Transverse colon (tissue), 4 donors: ENCODE data around the gene RNF121.

Source experiments
- EP300 ChIP-seq: sonication (generic); formaldehyde crosslinking; IDR thresholded peaks from one replicate; pipeline ENCODE4 v1.6.1; 2017; ENCODE audit warnings: antibody characterized with exemption, low read depth
- POLR2A ChIP-seq: fragments of 450-650 bp; IDR thresholded peaks from one replicate; pipeline ENCODE4 v1.6.1; 2016; ENCODE audit warnings: antibody characterized with exemption, mild to moderate bottlenecking, moderate library complexity
- POLR2AphosphoS5 ChIP-seq, 3 donors: sonication (generic); formaldehyde crosslinking; IDR thresholded peaks; one replicate each; pipeline ENCODE4 v1.6.1; 2016; ENCODE audit warnings: antibody characterized with exemption in 3 of 3
- TF ChIP-seq, protein P1 (sequence below), 5 experiments: fragments of 200-600 bp in 3 of 5; fragments of 450-650 bp in 2 of 5; sonication (generic) in 3 of 5; IDR thresholded peaks; 1 replicate in 2 of 5; 2 replicates in 3 of 5; pipeline ENCODE4 v1.5.1; 2016 to 2017; ENCODE audit warnings: antibody characterized with exemption in 5 of 5, inconsistent platforms in 3 of 5, mild to moderate bottlenecking in 2 of 5, moderate library complexity in 1 of 5

- no peak for TF ChIP-seq POLR2A
- no peak for TF ChIP-seq POLR2AphosphoS5 (IDR thresholded peaks at IDR 0.05)
- TF ChIP-seq, protein P1, sequence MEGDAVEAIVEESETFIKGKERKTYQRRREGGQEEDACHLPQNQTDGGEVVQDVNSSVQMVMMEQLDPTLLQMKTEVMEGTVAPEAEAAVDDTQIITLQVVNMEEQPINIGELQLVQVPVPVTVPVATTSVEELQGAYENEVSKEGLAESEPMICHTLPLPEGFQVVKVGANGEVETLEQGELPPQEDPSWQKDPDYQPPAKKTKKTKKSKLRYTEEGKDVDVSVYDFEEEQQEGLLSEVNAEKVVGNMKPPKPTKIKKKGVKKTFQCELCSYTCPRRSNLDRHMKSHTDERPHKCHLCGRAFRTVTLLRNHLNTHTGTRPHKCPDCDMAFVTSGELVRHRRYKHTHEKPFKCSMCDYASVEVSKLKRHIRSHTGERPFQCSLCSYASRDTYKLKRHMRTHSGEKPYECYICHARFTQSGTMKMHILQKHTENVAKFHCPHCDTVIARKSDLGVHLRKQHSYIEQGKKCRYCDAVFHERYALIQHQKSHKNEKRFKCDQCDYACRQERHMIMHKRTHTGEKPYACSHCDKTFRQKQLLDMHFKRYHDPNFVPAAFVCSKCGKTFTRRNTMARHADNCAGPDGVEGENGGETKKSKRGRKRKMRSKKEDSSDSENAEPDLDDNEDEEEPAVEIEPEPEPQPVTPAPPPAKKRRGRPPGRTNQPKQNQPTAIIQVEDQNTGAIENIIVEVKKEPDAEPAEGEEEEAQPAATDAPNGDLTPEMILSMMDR (IDR thresholded peaks at IDR 0.05), result no peak
- TF ChIP-seq EP300, result no peak
These were observed 35.8 kb downstream of the RNF121 start for GRCh38 chr11:71964641-71965040.
